GM19351 (cell line): ENCODE results near the gene RAB40C.

Experiments
- ATAC-seq: cut with Tn5 transposase; IDR thresholded peaks from one replicate; pipeline ENCODE4 v1.9.1; 2021; ENCODE audit warnings: mild to moderate bottlenecking, moderate library complexity; ENCODE audit not compliant: unreplicated experiment

Gene RAB40C

GRCh38 chr16:572865-573650, 16.8 kb upstream of the RAB40C start:
- no peak for ATAC-seq

- ATAC-seq, result no peak
Measured at GRCh38 chr16:574021-574760, 15.7 kb upstream of the RAB40C start.

GRCh38 chr16:575354-576196, 14.3 kb upstream of the RAB40C start:
- no peak for ATAC-seq

- no peak for ATAC-seq
Measured at GRCh38 chr16:576197-576822, 13.6 kb upstream of the RAB40C start.

- ATAC-seq, result no peak
Measured at GRCh38 chr16:576823-577201, 13.1 kb upstream of the RAB40C start.

- no peak for ATAC-seq
Measured at GRCh38 chr16:577796-578195, 12.1 kb upstream of the RAB40C start.

- ATAC-seq, result no peak
Measured at GRCh38 chr16:578232-578869, 11.5 kb upstream of the RAB40C start.

- ATAC-seq, result no peak
Measured at GRCh38 chr16:578870-579405, 10.9 kb upstream of the RAB40C start.

- no peak for ATAC-seq
Measured at GRCh38 chr16:580141-580945, 9.5 kb upstream of the RAB40C start.

GRCh38 chr16:580946-581498, 8.8 kb upstream of the RAB40C start:
- ATAC-seq, result no peak

- no peak for ATAC-seq
Measured at GRCh38 chr16:582218-582613, 7.7 kb upstream of the RAB40C start.

- no peak for ATAC-seq
Measured at GRCh38 chr16:582614-583331, 7.1 kb upstream of the RAB40C start.

GRCh38 chr16:583470-583814, 6.4 kb upstream of the RAB40C start:
- no peak for ATAC-seq

GRCh38 chr16:583815-584591, 5.9 kb upstream of the RAB40C start:
- no peak for ATAC-seq

GRCh38 chr16:585351-585750, 4.5 kb upstream of the RAB40C start:
- no peak for ATAC-seq

GRCh38 chr16:586047-586644, 3.7 kb upstream of the RAB40C start:
- no peak for ATAC-seq
